Measurements from ENCODE around the gene DCLK1.

Gene DCLK1

GRCh38 chr13:35856084-35856483 lies 275.1 kb downstream of the DCLK1 start:
- no peak for DNase-seq

- no peak for DNase-seq
These were observed 275.6 kb downstream of the DCLK1 start for GRCh38 chr13:35855531-35856019.

GRCh38 chr13:35854286-35854685 lies 276.9 kb downstream of the DCLK1 start:
- no peak for DNase-seq

- no peak for DNase-seq
These were observed 279.3 kb downstream of the DCLK1 start for GRCh38 chr13:35851881-35852280.

GRCh38 chr13:35851356-35851755 lies 279.8 kb downstream of the DCLK1 start:
- no peak for DNase-seq

GRCh38 chr13:35850569-35850968 lies 280.6 kb downstream of the DCLK1 start:
- no peak for DNase-seq

GRCh38 chr13:35849256-35849644 lies 281.9 kb downstream of the DCLK1 start:
- DNase-seq = no peak

GRCh38 chr13:35848336-35849255 lies 282.6 kb downstream of the DCLK1 start:
- DNase-seq = no peak

- no peak for DNase-seq
These were observed 287.9 kb downstream of the DCLK1 start for GRCh38 chr13:35843272-35843671.

- DNase-seq = no peak
These were observed 290.1 kb downstream of the DCLK1 start for GRCh38 chr13:35841060-35841521.

- no peak for DNase-seq
These were observed 291.4 kb downstream of the DCLK1 start for GRCh38 chr13:35839806-35840205.

GRCh38 chr13:35838356-35838755 lies 292.8 kb downstream of the DCLK1 start:
- no peak for DNase-seq

GRCh38 chr13:35836446-35836845 lies 294.7 kb downstream of the DCLK1 start:
- no peak for DNase-seq

- no peak for DNase-seq
These were observed 295.2 kb downstream of the DCLK1 start for GRCh38 chr13:35835989-35836388.

- no peak for DNase-seq
These were observed 297.4 kb downstream of the DCLK1 start for GRCh38 chr13:35833608-35834275.

GRCh38 chr13:35833031-35833430 lies 298.2 kb downstream of the DCLK1 start:
- no peak for DNase-seq

GRCh38 chr13:35832551-35832950 lies 298.6 kb downstream of the DCLK1 start:
- no peak for DNase-seq

GRCh38 chr13:35830850-35831450 lies 300.2 kb downstream of the DCLK1 start:
- DNase-seq = no peak

- DNase-seq = no peak
These were observed 304.4 kb downstream of the DCLK1 start for GRCh38 chr13:35826626-35827254.

- DNase-seq = no peak
These were observed 306.4 kb downstream of the DCLK1 start for GRCh38 chr13:35824825-35825224.

- no peak for DNase-seq
These were observed 306.8 kb downstream of the DCLK1 start for GRCh38 chr13:35824395-35824794.

GRCh38 chr13:35822666-35823065 lies 308.5 kb downstream of the DCLK1 start:
- DNase-seq = no peak

GRCh38 chr13:35818633-35819067 lies 312.5 kb downstream of the DCLK1 start:
- DNase-seq = no peak

All from CD4-positive, alpha-beta T cell treated with Interleukin-15 for 1 hour (primary cell).